GM20000 (cell line): ENCODE measurements around the gene GFI1B.
A peak's percentile ranks its signal among the peaks of the same experiment; 100 is the strongest.
"Not testable (repeated sequence)": the region's sequence is repeated elsewhere in the genome, so short reads cannot be mapped to it uniquely, and the experiment has no call there.

Experiments used
- DNase-seq: peaks from one replicate; pipeline ENCODE4 v3.0.0; 2012; ENCODE audit warnings: low spot score
- TF ChIP-seq, protein P1 (sequence below): IDR thresholded peaks from 2 replicates; pipeline ENCODE4 v1.5.1; 2012; ENCODE audit warnings: mild to moderate bottlenecking, control low read depth; ENCODE audit errors: extremely low read depth, missing control alignments

Gene GFI1B

DNA sequence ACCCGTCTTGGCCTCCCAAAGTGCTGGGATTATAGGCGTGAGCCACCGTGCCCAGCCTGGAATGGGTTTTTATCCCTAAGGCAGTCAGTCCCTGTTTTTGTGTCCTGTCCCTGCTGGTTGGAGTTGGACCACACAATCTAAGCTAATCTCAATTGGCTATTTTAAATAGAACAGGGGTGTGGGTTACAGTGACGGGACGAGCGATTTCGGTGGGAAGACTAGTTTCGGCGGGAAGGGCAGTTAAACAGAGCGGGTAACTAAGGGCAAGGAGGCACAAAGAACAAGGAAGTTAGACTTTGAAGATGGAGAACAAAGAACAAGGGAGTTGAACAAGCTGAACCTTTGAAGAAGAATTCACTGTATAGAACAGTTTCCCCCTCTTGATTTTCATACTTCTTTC lies 53.7 kb downstream of the GFI1B start:
- TF ChIP-seq, protein P1, sequence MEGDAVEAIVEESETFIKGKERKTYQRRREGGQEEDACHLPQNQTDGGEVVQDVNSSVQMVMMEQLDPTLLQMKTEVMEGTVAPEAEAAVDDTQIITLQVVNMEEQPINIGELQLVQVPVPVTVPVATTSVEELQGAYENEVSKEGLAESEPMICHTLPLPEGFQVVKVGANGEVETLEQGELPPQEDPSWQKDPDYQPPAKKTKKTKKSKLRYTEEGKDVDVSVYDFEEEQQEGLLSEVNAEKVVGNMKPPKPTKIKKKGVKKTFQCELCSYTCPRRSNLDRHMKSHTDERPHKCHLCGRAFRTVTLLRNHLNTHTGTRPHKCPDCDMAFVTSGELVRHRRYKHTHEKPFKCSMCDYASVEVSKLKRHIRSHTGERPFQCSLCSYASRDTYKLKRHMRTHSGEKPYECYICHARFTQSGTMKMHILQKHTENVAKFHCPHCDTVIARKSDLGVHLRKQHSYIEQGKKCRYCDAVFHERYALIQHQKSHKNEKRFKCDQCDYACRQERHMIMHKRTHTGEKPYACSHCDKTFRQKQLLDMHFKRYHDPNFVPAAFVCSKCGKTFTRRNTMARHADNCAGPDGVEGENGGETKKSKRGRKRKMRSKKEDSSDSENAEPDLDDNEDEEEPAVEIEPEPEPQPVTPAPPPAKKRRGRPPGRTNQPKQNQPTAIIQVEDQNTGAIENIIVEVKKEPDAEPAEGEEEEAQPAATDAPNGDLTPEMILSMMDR: no peak
- DNase-seq: no peak

DNA sequence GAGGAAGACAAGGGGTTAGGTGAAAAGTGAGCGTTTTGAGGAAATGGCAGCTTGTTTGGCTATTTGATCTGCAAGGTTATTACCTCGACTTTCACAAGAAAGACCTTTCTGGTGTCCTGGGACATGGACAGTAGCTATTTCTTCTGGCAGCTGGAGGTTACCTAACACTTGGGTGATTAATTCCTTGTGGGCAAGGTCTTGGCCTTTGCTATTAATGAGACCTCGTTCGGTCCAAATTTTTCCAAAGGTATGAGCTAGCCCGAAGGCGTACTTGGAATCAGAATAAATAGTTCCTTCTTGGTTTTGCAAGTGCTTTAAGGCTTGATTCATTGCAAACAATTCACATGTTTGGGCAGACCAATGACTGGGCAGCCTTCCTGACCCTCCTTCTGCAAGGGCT lies 57.2 kb downstream of the GFI1B start:
- DNase-seq: no peak
- TF ChIP-seq, protein P1: no peak

DNA sequence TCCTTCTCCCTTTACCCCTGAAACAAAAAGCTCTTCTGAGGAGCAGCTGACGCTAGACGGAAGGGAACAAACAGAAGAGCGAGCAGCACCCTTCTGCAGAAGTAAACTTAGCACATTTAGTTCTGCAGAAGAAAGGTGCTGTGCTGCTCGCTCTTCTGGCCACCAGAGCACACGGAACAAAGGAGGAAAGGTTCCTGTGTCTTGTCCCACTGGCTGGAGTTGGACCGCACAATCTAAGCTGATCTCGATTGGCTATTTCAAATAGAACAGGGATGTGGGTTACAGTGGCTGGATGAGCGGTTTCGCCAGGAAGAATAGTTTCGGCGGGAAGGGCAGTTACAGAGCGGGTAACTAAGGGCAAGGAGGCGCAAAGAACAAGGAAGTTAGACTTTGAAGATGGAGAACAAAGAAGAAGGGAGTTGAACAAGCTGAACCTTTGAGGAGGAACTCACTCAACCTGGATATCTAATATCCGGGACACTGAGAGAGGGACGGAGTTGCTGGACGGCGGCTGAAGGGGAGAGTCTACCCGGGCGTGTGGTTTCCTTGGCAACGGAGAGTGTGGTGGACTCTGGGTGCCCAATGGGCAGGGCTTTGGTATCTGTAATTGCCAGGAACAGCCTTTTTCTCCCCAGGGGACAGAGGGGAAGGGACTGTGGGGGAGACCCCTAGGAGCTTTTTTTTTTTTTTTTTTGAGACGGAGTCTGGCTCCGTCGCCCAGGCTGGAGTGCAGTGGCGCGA lies 59.5 kb downstream of the GFI1B start:
- no peak for DNase-seq
- TF ChIP-seq, protein P1: no peak

DNA sequence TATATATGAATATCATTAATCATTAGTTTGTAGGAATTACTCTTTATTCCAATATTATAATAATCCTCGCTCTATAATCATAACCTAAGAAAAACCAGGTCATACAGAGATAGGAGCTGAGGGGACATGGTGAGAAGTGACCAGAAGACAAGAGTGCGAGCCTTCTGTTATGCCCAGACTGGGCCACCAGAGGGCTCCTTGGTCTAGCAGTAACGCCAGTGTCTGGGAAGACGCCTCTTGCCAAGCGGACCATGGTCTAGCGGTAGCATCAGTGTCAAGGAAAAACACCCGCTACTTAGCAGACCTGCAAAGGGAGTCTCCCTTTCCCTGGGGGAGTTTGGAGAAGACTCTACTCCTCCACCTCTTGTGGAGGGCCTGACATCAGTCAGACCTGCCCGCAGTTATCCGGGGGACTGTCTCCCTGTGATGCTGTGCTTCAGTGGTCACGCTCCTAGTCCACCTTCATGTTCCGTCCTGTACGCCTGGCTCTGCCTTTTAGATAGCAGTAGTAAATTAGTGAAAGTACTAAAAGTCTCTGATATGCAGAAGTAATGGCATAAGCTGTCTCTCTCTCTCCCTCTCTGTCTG lies 62.5 kb downstream of the GFI1B start:
- TF ChIP-seq, protein P1: peak; percentile 28
- DNase-seq: not testable (repeated sequence)
